Stomach smooth muscle (tissue), 2 donors: ENCODE results near the gene KIF18B.

Source experiments
- H3K27ac ChIP-seq: one replicate; pipeline ENCODE4 v1.7.0; 2013; ENCODE audit warnings: mild to moderate bottlenecking, low read length, inconsistent platforms
- H3K27me3 ChIP-seq, 2 donors: one replicate each; pipeline ENCODE4 v1.7.0; 2013; ENCODE audit warnings: low read length in 2 of 2; ENCODE audit not compliant: insufficient read depth in 2 of 2, control insufficient read depth in 1 of 2
- H3K36me3 ChIP-seq, 2 donors: one replicate each; pipeline ENCODE4 v1.7.0; 2013; ENCODE audit warnings: low read length in 2 of 2; ENCODE audit not compliant: control insufficient read depth in 2 of 2, insufficient read depth in 2 of 2
- H3K4me1 ChIP-seq: one replicate; pipeline ENCODE4 v1.7.0; 2013; ENCODE audit warnings: low read length; ENCODE audit not compliant: control insufficient read depth, insufficient read depth
- H3K4me3 ChIP-seq, 2 donors: one replicate each; pipeline ENCODE4 v1.7.0; 2013; ENCODE audit warnings: low read length in 2 of 2
- H3K9ac ChIP-seq, 2 donors: one replicate each; pipeline ENCODE4 v1.7.0; 2013; ENCODE audit warnings: low read length in 2 of 2, mild to moderate bottlenecking in 1 of 2
- H3K9me3 ChIP-seq, 2 donors: one replicate each; pipeline ENCODE4 v1.7.0; 2013; ENCODE audit warnings: low read length in 2 of 2; ENCODE audit not compliant: control insufficient read depth in 2 of 2
- donor health status: healthy.
- donor health status: Pancreatic carcinoma.

KIF18B gene

DNA sequence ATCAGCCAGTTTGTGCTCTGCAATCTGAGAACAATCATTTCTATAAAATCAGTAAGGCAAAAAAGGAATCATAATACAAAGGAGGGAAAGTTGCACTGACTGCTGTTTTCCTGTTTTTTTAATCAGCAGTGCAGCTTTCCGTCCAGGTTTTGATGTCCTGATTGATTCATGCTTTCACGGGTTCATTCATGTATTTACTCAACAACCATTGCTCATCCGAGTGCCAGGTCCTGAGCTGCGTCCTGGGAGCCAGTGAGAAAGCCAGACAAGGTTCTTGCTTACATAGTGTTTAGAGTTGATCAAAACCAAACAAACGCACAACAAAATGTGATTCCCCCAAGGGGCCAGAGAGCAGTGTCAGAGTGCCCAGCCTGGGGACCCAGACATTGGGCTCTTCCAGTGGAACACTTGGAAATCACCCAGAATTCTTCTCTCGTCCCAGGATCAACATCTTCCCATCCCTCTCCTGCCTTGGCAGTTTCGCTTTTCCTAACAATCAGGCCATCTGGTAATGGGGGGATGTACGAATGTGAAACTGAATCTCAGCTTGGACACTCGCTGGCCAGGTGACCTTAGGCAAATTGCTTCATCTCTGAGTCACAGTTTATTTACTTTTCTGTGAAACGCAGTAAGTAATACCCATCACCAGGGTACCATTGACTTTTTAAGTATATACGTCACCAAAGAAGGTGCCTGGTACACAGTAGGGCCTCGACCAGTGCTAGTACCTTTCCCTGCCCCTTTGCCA lies 33.8 kb upstream of the KIF18B start:
- Histone ChIP-seq H3K4me3 (peak overlapping the region; percentile 6 to 49), H3K27ac (peak overlapping the region; percentile 87), H3K4me1 (peaks cover 59% of the 10 kb centered on the region)

DNA sequence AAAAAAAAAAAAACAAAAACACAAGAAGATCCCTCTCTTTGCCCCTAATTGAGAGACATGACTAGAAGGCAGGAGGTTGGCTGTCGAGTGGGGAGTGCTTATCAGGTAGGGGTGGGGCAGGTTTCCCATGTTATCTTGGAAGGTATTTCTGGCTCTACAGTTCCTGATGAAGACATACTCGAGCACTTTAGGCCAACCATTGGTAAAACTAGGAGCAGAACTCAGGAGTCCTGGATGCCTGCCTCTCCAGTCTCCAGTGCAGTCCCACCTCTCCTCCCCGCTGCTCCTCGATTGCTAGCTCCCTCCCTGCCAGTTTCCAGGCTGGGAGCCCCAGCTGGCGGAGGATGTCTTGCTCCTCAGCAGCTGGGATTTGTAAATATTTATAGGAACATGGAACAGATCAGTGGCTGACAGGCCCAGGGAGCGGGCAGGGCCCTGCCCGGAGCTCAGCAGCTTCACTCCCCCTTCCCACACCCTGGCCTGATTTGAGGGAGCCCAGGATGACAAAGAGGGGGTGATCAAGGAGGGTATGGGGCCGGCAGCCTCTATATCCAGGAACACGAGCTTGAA lies 31.9 kb upstream of the KIF18B start:
- peak overlapping the region in 1 of 2 donors; percentile 8 for H3K4me3 ChIP-seq
- H3K9me3 ChIP-seq, result no peaks in the 10 kb centered on the region
- peak overlapping the region; percentile 6 to 8 for H3K9ac ChIP-seq
- H3K4me1 ChIP-seq, result peaks cover 66% of the 10 kb centered on the region
- H3K36me3 ChIP-seq, result no peaks in the 10 kb centered on the region
- peak overlapping the region; percentile 87 for H3K27ac ChIP-seq
- H3K27me3 ChIP-seq, result no peaks in the 10 kb centered on the region

More for the DNA sequence above, 33.8 kb upstream of the KIF18B start:
- H3K9me3 ChIP-seq, result no peaks in the 10 kb centered on the region
- H3K27me3 ChIP-seq, result no peaks in the 10 kb centered on the region
- no peaks in the 10 kb centered on the region for H3K36me3 ChIP-seq
- peak overlapping the region; percentile 21 to 25 for H3K9ac ChIP-seq

DNA sequence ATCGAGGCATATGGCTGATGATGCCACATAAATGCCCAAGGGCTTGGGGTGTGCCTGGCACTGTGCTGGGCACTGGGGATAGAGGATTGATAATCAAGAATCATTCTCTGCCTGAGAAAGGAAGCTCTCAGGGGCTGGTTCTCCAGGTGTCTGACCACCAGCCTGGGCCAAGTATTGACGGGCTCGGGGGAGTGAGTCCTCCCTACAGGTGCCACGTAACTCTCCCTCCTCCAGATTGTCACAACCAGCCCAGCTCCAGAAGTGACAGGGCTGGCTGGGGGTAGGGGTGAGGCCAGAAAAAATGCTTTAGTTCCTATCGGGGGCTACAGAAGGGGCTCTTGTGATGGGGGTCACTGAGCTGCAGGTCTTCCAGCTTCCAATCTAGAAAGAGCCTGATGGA lies 31.2 kb upstream of the KIF18B start:
- no peaks in the 10 kb centered on the region for H3K36me3 ChIP-seq
- H3K27me3 ChIP-seq, result no peaks in the 10 kb centered on the region
- no peak overlapping the region for H3K4me3 ChIP-seq
- H3K27ac ChIP-seq, result peak overlapping the region; percentile 87
- H3K4me1 ChIP-seq, result peaks cover 66% of the 10 kb centered on the region
- peak overlapping the region in 1 of 2 donors; percentile 37 for H3K9ac ChIP-seq
- no peaks in the 10 kb centered on the region for H3K9me3 ChIP-seq

DNA sequence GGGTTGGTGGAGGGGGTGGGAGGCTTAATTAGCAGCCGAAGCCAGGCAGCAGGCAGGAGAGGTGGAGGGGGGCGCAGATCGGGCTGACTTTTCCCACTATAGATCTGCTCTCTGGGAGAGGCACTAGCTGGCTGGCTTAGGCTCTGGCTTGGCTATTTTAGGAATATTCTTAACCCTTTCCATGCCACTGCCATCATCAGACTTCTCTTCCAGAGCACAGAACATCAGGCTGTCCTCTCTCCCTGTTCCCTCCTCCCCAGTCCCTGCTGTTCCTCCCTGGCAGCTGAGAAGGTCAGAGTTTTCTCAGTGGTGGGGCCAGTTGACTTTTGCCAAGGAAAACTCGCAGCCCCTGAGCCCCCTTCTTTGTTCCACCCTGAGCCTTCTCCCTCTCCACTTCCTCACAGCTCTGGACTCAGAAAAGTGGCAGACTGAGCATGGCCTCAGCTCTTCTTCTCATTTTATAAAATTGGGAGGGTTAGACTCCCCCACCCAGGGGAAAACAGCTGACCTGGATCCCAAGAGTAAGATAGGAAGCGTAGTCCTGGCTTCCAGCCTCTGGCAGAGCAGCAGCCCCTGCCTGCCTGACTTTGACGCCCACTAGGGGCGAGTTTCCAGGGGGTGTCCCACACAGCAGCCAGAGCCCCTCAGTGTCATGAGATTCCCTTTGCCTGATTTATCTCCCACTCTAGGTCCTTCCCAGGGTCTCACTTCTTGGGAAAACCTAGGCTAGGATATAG lies 30.4 kb upstream of the KIF18B start:
- H3K27me3 ChIP-seq, result no peaks in the 10 kb centered on the region
- H3K36me3 ChIP-seq, result no peaks in the 10 kb centered on the region
- peaks cover 64% of the 10 kb centered on the region for H3K4me1 ChIP-seq
- H3K9ac ChIP-seq, result peak overlapping the region; percentile 37 to 66
- H3K4me3 ChIP-seq, result peak overlapping the region in 1 of 2 donors; percentile 47
- no peaks in the 10 kb centered on the region for H3K9me3 ChIP-seq
- peak overlapping the region; percentile 87 for H3K27ac ChIP-seq

DNA sequence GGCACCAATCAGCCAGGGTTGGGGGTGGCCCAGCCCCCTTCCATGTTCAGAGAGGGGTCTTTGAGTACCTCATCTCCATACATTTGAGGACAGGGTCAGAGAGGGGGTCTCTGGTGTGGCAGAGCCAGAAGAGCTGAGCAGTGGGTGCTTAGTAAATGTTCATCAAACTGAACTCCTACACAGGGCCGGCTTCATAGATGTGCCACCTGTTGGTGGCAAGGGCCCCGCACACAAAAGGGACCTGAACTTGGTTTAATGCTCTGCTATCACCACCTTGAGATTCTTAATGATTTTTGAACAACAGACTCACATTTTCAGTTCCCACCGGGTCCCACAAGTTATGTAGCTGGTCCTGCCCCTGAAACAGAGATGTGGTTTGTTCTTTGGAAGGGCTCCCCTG lies 29.5 kb upstream of the KIF18B start:
- Histone ChIP-seq H3K9ac (peak overlapping the region; percentile 6 to 36), H3K4me3 (peak overlapping the region in 1 of 2 donors; percentile 47), H3K4me1 (peaks cover 66% of the 10 kb centered on the region), H3K9me3 (no peaks in the 10 kb centered on the region), H3K27me3 (no peaks in the 10 kb centered on the region), H3K27ac (peak overlapping the region; percentile 87), H3K36me3 (no peaks in the 10 kb centered on the region)

DNA sequence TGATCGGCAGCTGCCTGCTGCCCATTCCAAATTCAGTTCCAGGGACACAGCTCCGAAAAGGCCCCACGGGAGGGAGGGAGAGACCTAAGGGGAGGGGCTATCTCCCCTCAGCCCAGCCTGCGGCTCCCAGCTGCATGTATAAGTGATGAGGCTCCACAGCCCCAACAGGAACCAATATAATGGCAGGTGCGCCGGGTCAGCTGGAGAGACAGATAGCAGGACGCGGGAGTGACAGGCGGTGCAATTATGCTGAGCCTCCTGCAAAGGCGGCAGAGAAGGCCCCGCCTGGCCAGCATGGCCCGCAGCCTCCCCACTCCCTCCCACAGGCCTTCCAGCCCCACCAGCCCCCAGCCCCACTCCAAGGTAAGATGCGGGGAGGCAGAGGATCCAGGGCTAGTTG lies 28.6 kb upstream of the KIF18B start:
- H3K27ac ChIP-seq, result peak overlapping the region; percentile 87
- H3K4me3 ChIP-seq, result no peak overlapping the region
- H3K9me3 ChIP-seq, result no peaks in the 10 kb centered on the region
- H3K4me1 ChIP-seq, result peaks cover 58% of the 10 kb centered on the region
- no peaks in the 10 kb centered on the region for H3K36me3 ChIP-seq
- peak overlapping the region in 1 of 2 donors; percentile 25 for H3K9ac ChIP-seq
- H3K27me3 ChIP-seq, result no peaks in the 10 kb centered on the region

DNA sequence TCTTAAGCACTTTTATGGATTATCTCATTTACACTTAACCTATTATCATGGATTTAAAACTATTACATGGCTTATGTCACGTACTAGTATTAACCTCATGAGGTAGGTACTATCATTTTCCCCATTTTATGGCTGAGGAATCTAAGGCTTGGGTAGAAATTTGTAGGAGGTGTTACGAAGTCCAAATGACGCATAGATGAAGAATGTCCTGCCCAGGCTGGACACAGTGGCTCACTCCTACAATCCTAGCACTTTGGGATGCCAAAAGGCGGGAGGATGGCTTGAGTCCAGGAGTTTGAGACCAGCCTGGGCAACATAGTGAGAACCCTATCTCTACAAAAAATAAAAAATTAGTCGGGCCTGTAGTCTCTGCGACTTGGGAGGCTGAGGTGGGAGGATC lies 25.4 kb upstream of the KIF18B start:
- no peaks in the 10 kb centered on the region for H3K27me3 ChIP-seq
- no peaks in the 10 kb centered on the region for H3K36me3 ChIP-seq
- peaks cover 53% of the 10 kb centered on the region for H3K4me1 ChIP-seq
- no peak overlapping the region for H3K9ac ChIP-seq
- H3K4me3 ChIP-seq, result no peak overlapping the region
- H3K9me3 ChIP-seq, result no peaks in the 10 kb centered on the region
- H3K27ac ChIP-seq, result no peak overlapping the region

DNA sequence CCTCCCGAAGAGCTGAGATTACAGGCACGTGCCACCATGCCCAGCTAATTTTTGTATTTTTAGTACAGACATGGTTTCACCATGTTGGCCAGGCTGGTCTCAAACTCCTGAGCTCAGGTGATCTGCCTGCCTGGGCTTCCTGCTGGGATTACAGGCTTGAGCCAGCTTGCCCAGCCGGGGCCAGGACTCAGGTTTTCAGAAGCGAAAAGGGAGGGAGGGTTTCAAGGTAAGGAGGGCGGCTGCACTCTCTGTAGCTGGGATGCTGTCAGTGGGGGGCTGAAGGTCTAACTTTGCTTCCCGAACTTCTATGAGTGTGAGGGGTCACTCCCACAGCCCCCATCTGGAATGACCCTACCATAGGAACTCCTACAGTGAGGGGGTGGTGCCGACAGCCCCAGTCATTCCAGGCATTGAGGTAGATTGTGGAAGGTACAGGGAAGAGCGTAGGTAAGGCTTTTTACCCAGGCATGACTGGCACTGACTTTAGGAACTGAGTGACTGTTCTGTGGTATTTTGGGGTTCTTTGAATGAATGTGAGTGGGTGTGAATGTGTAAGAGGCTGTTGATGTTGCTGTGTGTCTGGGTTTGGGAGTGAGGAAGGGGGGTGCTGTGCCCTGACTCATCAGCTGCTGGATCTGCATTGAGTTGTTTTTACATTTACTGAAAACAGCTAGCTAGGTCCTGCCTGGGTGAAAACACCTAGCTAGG lies 24.4 kb upstream of the KIF18B start:
- Histone ChIP-seq H3K27me3 (peaks cover 5 to 10% of the 10 kb centered on the region in 2 donors), H3K9ac (no peak overlapping the region), H3K36me3 (no peaks in the 10 kb centered on the region), H3K27ac (no peak overlapping the region), H3K4me3 (no peak overlapping the region), H3K4me1 (peaks cover 53% of the 10 kb centered on the region), H3K9me3 (no peaks in the 10 kb centered on the region)

DNA sequence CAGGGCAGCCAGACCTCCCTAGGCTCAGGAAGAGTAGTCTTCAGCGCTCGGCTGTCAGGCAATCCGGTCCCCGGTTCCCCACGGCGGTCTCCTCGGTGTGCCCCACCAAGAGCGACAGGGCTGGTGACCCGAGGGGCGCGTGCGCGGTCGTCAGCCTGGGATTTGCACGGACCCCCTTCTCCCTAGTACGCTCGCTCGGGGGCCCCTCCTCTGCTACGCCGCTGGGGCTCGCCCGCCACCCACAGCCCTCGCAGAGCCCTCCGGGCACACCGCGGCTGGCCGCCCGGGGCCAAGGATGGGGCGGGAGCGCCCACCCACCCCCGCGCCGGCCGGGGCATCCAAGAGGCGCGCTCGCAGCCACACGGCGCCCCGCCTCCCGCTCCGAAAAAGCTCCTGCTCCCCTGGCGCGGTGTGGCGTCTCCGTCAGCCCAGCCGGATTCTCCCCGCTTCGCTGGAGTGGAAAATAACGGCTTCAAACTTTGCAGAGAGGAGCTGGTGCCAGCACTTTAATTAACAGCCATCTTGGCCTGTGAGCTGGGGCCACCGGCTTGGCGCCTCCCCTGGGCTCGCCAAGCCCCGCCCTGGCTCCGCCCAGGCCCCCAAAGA lies 22.7 kb upstream of the KIF18B start:
- H3K4me3 ChIP-seq, result peak overlapping the region; percentile 55 to 79
- peaks cover 18 to 19% of the 10 kb centered on the region in 2 donors for H3K27me3 ChIP-seq
- H3K9ac ChIP-seq, result peak overlapping the region; percentile 52 to 55
- H3K27ac ChIP-seq, result peak overlapping the region; percentile 80
- no peaks in the 10 kb centered on the region for H3K36me3 ChIP-seq
- H3K9me3 ChIP-seq, result no peaks in the 10 kb centered on the region
- peaks cover 44% of the 10 kb centered on the region for H3K4me1 ChIP-seq

DNA sequence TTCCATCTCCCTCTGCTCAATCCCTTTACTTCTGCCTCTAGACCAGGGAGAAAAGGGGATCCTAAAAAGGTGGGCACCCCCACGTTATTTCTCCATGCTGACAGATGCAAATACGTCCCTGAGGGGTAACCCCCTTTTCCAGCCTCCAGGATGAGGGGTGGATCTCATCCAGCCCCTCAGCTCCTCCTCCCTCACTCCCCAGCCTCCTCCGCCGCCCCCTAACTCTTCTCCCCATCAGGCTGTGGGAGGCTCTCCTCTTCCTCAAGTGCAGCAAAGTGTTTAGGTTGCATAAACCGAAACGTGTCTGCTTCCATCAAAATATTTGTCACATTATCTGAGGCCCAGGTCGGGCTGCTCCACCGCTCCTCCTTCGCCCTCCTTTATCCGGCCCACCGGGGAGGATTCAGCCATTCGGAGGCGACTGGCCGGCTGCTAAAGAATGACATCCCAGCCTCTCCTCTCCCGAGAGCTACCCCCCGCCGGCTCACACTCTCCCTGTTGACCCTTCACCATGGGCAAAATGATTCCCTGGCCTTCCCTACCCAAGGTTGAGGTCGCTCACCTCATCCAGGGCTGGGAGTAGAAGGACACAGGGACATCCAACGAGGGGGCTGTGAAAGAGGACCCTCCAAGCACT lies 21.7 kb upstream of the KIF18B start:
- H3K4me3 ChIP-seq, result peak overlapping the region; percentile 79
- H3K9me3 ChIP-seq, result no peaks in the 10 kb centered on the region
- peaks cover 44% of the 10 kb centered on the region for H3K4me1 ChIP-seq
- peaks cover 19% of the 10 kb centered on the region in 2 donors for H3K27me3 ChIP-seq
- no peaks in the 10 kb centered on the region for H3K36me3 ChIP-seq
- peak overlapping the region; percentile 62 to 74 for H3K9ac ChIP-seq
- H3K27ac ChIP-seq, result peak overlapping the region; percentile 80
